Right lobe of liver (tissue), 4 donors: ENCODE data around the gene LRP1.

Experiments used
- CTCF ChIP-seq, 4 donors: fragments of 200-600 bp in 3 of 4; fragments of 450-650 bp in 1 of 4; IDR thresholded peaks; one replicate each; pipeline versions ENCODE4 v1.5.1 to v1.8.0; 2016 to 2022; ENCODE audit warnings: antibody characterized with exemption in 4 of 4, mild to moderate bottlenecking in 2 of 4
- POLR2A ChIP-seq: fragments of 450-650 bp; IDR thresholded peaks from one replicate; pipeline ENCODE4 v1.6.1; 2017; ENCODE audit warnings: antibody characterized with exemption, mild to moderate bottlenecking
- donor health status: DM: no; HTN: no; CAD: no.
- donor health status: DM: no; HTN: no; CAD: no.
- donor health status: DM: no; HTN: yes; CAD: no.

GRCh38 chr12:57213763-57214397 lies 85.6 kb downstream of the LRP1 start:
- no peak for TF ChIP-seq CTCF (IDR thresholded peaks at IDR 0.05)
- TF ChIP-seq POLR2A = no peak
